ENCODE measurements around the gene ACBD6.
"Not testable (repeated sequence)": the region's sequence is repeated elsewhere in the genome, so short reads cannot be mapped to it uniquely, and the experiment has no call there.

The ACBD6 gene

GRCh38 chr1:180415985-180416633 lies 86.3 kb downstream of the ACBD6 start:
- DNase-seq (ENCODE audit: low read depth in 2 of 2), result no peak

- no peak for DNase-seq (ENCODE audit: low read depth in 2 of 2)
These were observed 87.0 kb downstream of the ACBD6 start for GRCh38 chr1:180415236-180415848.

GRCh38 chr1:180412583-180412982 lies 89.8 kb downstream of the ACBD6 start:
- DNase-seq (ENCODE audit: low read depth in 2 of 2), result no peak

DNA sequence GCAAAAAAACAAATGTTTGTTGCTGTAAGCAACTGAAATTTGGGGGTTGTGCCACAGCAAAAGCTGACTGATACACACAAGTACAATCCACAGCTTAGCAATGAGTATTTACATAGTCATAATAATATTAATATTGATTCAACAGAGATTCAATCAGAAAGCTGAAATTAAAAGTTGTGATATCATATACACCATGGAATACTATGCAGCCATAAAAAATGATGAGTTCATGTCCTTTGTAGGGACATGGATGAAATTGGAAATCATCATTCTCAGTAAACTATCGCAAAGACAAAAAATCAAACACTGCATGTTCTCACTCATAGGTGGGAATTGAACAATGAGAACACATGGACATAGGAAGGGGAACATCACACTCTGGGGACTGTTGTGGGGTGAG lies 94.2 kb downstream of the ACBD6 start:
- not testable (repeated sequence) for DNase-seq (ENCODE audit: low read depth in 2 of 2)

GRCh38 chr1:180407051-180407450 lies 95.3 kb downstream of the ACBD6 start:
- DNase-seq (ENCODE audit: low read depth in 2 of 2), result no peak

GRCh38 chr1:180402551-180402950 lies 99.8 kb downstream of the ACBD6 start:
- DNase-seq (ENCODE audit: low read depth in 2 of 2), result no peak

DNA sequence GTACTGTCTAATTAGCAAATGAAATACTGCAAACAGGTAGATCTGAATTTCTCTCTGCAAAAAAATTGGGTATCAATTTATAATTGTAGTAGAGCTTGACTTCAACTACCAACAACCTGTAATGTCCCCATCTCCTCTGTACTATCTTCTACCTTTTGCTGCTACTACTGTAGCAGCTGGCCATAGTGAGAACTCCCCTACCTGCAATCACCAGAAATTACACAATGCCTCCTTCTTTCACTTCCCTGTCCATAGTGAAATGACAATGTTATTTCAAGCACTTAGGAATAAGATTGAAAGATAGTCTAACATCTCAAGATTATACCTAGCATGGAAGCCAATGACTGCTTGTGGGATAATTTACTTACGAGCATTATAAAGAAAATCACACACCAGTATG lies 100.4 kb downstream of the ACBD6 start:
- no peak for DNase-seq (ENCODE audit: low read depth in 2 of 2)

DNA sequence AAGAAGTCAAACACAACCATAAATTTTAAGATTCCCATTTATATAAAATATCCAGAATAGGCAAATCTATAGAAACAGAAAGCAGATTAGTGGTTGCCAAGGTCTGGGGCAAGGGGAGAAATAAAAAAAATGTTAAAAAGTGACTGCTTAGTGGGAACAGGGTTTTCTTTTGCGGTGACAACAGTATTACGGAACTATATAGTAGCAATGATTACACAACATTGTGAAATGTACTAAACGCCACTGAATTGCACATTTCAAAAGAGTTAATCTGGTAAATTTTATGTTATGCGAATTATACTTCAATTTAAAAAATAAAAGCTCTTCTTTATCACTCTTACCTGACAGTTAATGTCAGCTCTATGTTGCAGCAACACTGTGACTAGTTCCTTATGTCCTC lies 105.2 kb downstream of the ACBD6 start:
- no peak for DNase-seq (ENCODE audit: low read depth in 2 of 2)

GRCh38 chr1:180392427-180393145 lies 109.8 kb downstream of the ACBD6 start:
- DNase-seq (ENCODE audit: low read depth in 2 of 2), result no peak

DNA sequence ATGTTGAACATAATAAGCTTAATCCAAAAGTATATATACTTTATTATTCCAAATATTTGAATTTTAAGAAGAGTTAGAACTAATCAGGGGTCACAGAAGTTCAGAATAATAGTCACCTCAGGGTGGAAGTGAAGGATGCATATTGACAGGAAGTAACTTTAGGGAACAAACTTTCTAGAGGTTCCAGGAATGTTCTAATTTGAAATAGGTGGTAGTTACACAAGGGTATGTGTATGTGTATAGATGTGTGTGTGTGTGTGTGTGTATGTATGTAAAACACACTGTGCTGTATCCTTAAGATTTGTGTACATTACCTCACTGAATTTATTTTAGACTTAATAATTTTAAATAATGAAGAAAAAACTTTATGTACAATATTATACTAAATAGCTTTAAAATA lies 110.4 kb downstream of the ACBD6 start:
- DNase-seq (ENCODE audit: low read depth in 2 of 2), result no peak

- no peak for DNase-seq (ENCODE audit: low read depth in 2 of 2)
These were observed 115.0 kb downstream of the ACBD6 start for GRCh38 chr1:180387413-180387812.

DNA sequence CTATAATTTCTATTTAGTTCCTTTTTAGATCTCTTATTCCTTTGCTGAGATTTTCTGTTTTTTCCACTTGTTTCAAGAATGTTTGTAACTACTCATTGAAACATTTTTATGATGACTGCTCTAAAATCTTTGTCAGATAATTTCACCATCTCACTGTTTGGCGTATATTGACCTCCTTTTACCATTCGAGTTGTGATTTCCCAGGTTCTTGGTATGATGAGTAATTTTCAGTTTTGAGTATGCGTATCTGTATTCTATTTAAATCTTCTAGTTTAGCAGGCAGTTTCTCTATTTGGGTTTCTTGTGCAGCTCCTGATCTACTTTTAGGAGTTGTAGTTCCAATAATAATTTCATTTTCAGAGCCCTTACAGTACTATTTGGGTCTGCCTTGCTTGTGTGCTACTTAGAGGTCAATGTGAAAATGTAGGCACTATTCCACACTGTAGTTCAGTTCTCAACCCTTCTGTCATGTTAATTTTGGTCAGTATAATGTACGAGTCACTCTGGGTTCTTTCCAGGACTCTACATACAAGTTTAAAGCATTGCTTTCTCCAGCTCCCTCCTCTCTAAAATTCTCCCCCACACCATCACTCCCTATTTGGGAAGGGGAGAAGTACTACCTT lies 115.5 kb downstream of the ACBD6 start:
- DNase-seq (ENCODE audit: low read depth in 2 of 2), result no peak

GRCh38 chr1:180385144-180385543 lies 117.2 kb downstream of the ACBD6 start:
- DNase-seq (ENCODE audit: low read depth in 2 of 2), result no peak

GRCh38 chr1:180384286-180385005 lies 117.9 kb downstream of the ACBD6 start:
- no peak for DNase-seq (ENCODE audit: low read depth in 2 of 2)

DNA sequence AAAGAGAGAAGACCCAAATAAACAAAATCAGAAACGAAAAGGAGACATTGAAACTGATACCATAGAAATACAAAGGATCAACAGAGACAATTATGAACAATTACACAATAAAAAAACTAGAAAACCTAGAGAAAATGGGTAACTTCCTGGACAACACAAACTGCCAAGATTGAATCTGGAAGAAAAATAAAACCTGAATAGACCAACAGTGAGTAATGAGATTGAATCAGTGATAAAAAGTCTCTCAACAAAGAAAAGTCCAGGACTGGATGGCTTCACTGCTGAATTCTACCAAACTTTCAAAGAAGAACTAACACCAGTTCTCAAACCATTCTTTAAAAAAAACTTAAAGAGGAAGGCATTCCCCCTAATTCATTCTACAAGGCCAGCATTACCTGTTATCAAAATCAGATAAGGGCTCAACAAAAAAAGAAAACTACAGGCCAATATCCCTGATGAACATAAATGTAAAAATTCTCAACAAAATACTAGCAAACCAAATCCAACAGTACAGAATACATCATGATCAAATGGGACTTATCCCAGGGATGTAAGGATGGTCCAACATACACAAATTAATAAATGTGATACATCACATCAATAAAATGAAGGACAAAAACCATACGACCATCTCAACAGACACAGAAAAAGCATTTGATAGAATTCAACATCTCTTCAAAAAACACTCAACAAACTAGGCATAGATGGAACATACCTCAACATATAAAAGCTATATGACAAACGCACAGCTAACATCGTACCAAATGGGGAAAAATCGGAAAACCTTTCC lies 119.9 kb downstream of the ACBD6 start:
- no peak for DNase-seq (ENCODE audit: low read depth in 2 of 2)

GRCh38 chr1:180381184-180381580 lies 121.2 kb downstream of the ACBD6 start:
- DNase-seq (ENCODE audit: low read depth in 2 of 2), result no peak

DNA sequence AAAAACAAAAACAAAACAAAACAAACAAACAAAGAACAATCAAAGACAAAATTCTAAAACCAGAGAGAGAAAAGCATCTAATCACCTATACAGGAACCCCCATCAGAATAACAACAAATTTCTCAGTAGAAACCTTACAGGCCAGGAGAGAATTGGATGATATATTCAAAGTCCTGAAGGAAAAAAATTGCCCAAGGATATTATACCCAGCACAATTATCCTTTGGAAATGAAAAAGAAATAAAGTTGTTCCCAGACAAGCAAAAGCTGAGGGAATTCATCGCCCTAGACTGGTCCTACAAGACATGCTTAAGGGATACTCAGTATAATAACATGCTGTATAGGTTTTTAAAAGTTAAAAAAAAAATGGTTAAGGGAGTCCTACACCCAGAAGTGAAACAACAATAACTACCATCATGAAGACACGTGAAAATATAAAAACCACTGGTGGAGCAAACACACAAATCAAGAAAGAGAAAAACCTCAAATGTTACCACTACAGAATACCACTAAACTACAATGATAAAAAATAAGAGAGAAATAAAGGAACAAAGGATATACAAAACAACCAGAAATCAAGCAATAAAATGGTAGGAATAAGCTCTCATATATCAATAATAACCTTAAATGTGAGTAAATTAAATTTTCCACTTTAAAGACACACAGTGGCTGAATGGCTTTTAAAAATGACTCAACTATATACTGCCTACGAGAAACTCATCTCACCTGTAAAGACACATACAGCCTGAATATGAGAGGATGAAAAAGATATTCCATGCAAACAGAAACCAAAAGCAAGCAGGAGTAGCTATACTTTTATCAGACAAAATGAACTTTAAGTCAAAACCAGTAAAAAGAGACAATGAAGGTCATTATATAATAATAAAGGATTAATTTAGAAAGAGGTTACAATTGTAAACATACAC lies 121.9 kb downstream of the ACBD6 start:
- DNase-seq (ENCODE audit: low read depth in 2 of 2), result no peak

DNA sequence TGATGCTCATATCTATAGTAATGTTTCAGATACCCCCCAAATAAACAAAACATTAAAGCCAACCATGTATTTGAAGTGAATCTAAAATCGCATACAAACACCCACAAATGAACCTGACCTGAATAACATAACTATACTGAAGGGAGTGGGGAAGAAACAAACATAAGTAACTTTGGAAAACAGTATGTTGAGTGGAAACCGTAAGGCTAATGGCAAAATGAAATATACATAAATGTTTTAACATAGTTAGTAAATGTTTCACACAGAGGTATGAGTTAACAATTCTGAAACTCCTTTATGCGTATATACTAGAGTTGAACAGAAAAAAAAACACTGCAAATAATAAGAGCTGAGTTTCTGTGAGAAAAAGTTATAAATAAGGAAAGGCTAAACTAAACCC lies 125.6 kb downstream of the ACBD6 start:
- no peak for DNase-seq (ENCODE audit: low read depth in 2 of 2)

DNA sequence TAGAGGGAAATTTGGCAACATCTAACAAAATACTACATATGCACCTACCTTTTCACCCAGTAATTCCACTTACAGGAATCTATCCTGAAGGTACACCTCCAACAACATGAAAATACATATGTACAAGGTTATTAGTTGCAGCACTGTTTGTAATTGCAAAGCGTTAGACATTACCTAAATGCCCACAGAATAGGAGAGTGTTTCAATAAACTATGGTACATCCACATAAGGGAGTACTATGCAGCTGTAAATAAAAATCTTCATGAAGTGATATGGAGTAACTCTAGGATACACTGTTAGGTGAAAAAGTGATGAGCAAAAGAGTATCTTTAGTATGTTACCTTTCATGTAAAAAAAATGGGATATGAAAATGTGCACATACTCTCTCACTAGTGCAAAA lies 126.1 kb downstream of the ACBD6 start:
- no peak for DNase-seq (ENCODE audit: low read depth in 2 of 2)

DNA sequence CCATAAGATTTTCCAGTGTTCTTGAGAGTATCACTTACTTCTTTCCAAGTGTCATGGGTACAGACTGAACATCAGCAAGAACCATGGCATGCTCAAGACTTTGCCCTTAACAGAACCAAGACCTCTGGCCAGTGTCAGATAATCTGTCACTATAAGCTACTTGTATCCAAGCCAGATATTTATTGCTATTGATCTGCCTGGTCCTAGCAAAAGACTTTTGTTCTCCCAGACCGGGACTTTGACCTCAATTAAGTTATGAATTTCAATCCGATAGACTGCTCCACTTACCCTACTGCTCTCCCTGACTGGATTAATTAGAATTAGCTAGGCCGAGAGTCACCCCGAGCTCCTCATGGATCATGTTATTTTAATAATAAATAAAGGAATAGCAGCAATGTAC lies 129.6 kb downstream of the ACBD6 start:
- no peak for DNase-seq (ENCODE audit: low read depth in 2 of 2)

Data from stimulated activated CD4-positive, alpha-beta T cell treated with anti-CD3 and anti-CD28 coated beads, Interleukin-12 subunit alpha, Interleukin-12 subunit beta, amount 100 ng/mL, for 24 hours (primary cell).